GM03348 (cell line): ENCODE data around the gene TAOK1.

Experiments
- DNase-seq: peaks from one replicate; pipeline ENCODE4 v3.0.0; 2012; ENCODE audit warnings: low spot score

Gene TAOK1

GRCh38 chr17:29584452-29585079, 194.4 kb downstream of the TAOK1 start:
- no peak for DNase-seq

- no peak for DNase-seq
These were observed 195.1 kb downstream of the TAOK1 start for GRCh38 chr17:29585080-29585751.

- DNase-seq: no peak
These were observed 196.7 kb downstream of the TAOK1 start for GRCh38 chr17:29586676-29587469.

- no peak for DNase-seq
These were observed 197.4 kb downstream of the TAOK1 start for GRCh38 chr17:29587591-29587990.

- DNase-seq: no peak
These were observed 197.9 kb downstream of the TAOK1 start for GRCh38 chr17:29588017-29588561.

GRCh38 chr17:29588562-29589411, 198.6 kb downstream of the TAOK1 start:
- DNase-seq: peak; percentile 62

- DNase-seq: peak; percentile 98
These were observed 199.6 kb downstream of the TAOK1 start, which contains the start of gene GIT1 for GRCh38 chr17:29589524-29590410. Gene GIT1, minus strand, starts transcription at chr17:29589648. Its CDS starts 270 bp downstream, at chr17:29589378.

GRCh38 chr17:29590411-29591145, 200.4 kb downstream of the TAOK1 start:
- DNase-seq: peak; percentile 67

- peak; percentile 55 for DNase-seq
These were observed 201.1 kb downstream of the TAOK1 start for GRCh38 chr17:29591146-29591736.

- DNase-seq: peak; percentile 95
These were observed 201.8 kb downstream of the TAOK1 start for GRCh38 chr17:29591737-29592608.

GRCh38 chr17:29592850-29593551, 202.8 kb downstream of the TAOK1 start, which contains the start of gene ANKRD13B:
Gene ANKRD13B, plus strand, starts transcription at chr17:29593132. Its CDS starts 490 bp downstream, at chr17:29593622.
- peak; percentile 65 for DNase-seq

- DNase-seq: no peak
These were observed 203.7 kb downstream of the TAOK1 start for GRCh38 chr17:29593591-29594518.

GRCh38 chr17:29594519-29595090, 204.4 kb downstream of the TAOK1 start:
- no peak for DNase-seq

- no peak for DNase-seq
These were observed 205.2 kb downstream of the TAOK1 start for GRCh38 chr17:29595107-29595942.
